Panc1 (cell line): Measurements from ENCODE around the gene ARFGAP1.

ENCODE experiments used
- CTCF ChIP-seq: fragments of 450-650 bp; IDR thresholded peaks from 2 replicates; pipeline ENCODE4 v1.5.1; 2017; ENCODE audit warnings: mild to moderate bottlenecking
- SIN3A ChIP-seq: IDR thresholded peaks from 2 replicates; pipeline ENCODE4 v1.6.1; 2012; ENCODE audit warnings: low read depth, mild to moderate bottlenecking, low read length, moderate library complexity, borderline replicate concordance; ENCODE audit not compliant: insufficient read depth
- TCF7L2 ChIP-seq: IDR thresholded peaks from 2 replicates; pipeline ENCODE4 v1.6.1; 2011; ENCODE audit warnings: mild to moderate bottlenecking, low read depth, low read length, inconsistent platforms

GRCh38 chr20:63280371-63280770 is 7.8 kb downstream of the ARFGAP1 start:
- TF ChIP-seq TCF7L2 = no peak
- no peak for TF ChIP-seq CTCF
- TF ChIP-seq SIN3A = no peak
